Neural crest cell (in vitro differentiated cells): Measurements from ENCODE around the gene UCHL1. TPM values are rescaled to one million over a fixed set of nuclear protein-coding genes. Genes with fewer than 3 reads are reported as not detected.

Experiments
- DNase-seq: peaks from one replicate; pipeline ENCODE4 v3.0.0; 2021; ENCODE audit warnings: low read depth, mixed read lengths, low spot score
- H3K27ac Mint-ChIP-seq: one replicate; pipeline ENCODE4 v1.8.0; 2021; ENCODE audit warnings: mild to moderate bottlenecking, mixed read lengths; ENCODE audit not compliant: unreplicated experiment
- H3K27me3 Mint-ChIP-seq: 2 replicates; pipeline ENCODE4 v1.8.0; 2021; ENCODE audit warnings: low read depth, mild to moderate bottlenecking, mixed read lengths
- H3K36me3 Mint-ChIP-seq: 2 replicates; pipeline ENCODE4 v1.8.0; 2021; ENCODE audit warnings: low read depth, mild to moderate bottlenecking, mixed read lengths
- H3K4me1 Mint-ChIP-seq: 2 replicates; pipeline ENCODE4 v1.8.0; 2021; ENCODE audit warnings: mixed read lengths
- H3K4me3 Mint-ChIP-seq: one replicate; pipeline ENCODE4 v1.8.0; 2021; ENCODE audit warnings: mild to moderate bottlenecking, mixed read lengths
- H3K9me3 Mint-ChIP-seq: 2 replicates; pipeline ENCODE4 v1.8.0; 2021; ENCODE audit warnings: mixed read lengths
- total RNA-seq: library from RNA; stranded (reverse); gene quantifications from 2 replicates; pipeline ENCODE4 v1.2.1, GENCODE V29; 2021
- TF ChIP-seq, protein P1 (sequence below): fragments of 200-600 bp; sonication (generic); conservative IDR thresholded peaks from 2 replicates; pipeline ENCODE4 v1.5.0; 2021; ENCODE audit warnings: antibody characterized with exemption, mild to moderate bottlenecking

The UCHL1 gene
- total RNA-seq, 1 donor from 2014 or later: 285 TPM

- Mint-ChIP-seq H3K36me3 (peaks cover 4% of the 10 kb centered on the region), H3K27me3 (peaks cover 11% of the 10 kb centered on the region), H3K9me3 (peaks cover 3% of the 10 kb centered on the region), H3K4me3 (peak overlapping the region; percentile 96), H3K27ac (peak overlapping the region; percentile 89), H3K4me1 (peaks cover 32% of the 10 kb centered on the region)
- TF ChIP-seq, protein P1, sequence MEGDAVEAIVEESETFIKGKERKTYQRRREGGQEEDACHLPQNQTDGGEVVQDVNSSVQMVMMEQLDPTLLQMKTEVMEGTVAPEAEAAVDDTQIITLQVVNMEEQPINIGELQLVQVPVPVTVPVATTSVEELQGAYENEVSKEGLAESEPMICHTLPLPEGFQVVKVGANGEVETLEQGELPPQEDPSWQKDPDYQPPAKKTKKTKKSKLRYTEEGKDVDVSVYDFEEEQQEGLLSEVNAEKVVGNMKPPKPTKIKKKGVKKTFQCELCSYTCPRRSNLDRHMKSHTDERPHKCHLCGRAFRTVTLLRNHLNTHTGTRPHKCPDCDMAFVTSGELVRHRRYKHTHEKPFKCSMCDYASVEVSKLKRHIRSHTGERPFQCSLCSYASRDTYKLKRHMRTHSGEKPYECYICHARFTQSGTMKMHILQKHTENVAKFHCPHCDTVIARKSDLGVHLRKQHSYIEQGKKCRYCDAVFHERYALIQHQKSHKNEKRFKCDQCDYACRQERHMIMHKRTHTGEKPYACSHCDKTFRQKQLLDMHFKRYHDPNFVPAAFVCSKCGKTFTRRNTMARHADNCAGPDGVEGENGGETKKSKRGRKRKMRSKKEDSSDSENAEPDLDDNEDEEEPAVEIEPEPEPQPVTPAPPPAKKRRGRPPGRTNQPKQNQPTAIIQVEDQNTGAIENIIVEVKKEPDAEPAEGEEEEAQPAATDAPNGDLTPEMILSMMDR: no peak
- peak; percentile 41 for DNase-seq
Observed at GRCh38 chr4:41257257-41257901, 651 bp downstream of the UCHL1 start.

GRCh38 chr4:41257906-41258305 lies 1.2 kb downstream of the UCHL1 start:
- H3K27me3 Mint-ChIP-seq: peaks cover 10% of the 10 kb centered on the region
- no peak for DNase-seq
- peaks cover 2% of the 10 kb centered on the region for H3K9me3 Mint-ChIP-seq
- TF ChIP-seq, protein P1: no peak
- H3K4me1 Mint-ChIP-seq: peaks cover 32% of the 10 kb centered on the region
- peak overlapping the region; percentile 96 for H3K4me3 Mint-ChIP-seq
- peak overlapping the region; percentile 89 for H3K27ac Mint-ChIP-seq
- peaks cover 4% of the 10 kb centered on the region for H3K36me3 Mint-ChIP-seq

- Mint-ChIP-seq H3K27me3 (peaks cover 6% of the 10 kb centered on the region), H3K27ac (no peak overlapping the region), H3K4me1 (peaks cover 32% of the 10 kb centered on the region), H3K9me3 (no peaks in the 10 kb centered on the region), H3K36me3 (peaks cover 11% of the 10 kb centered on the region), H3K4me3 (peak overlapping the region; percentile 96)
- TF ChIP-seq, protein P1: peak; percentile 59
- no peak for DNase-seq
Observed at GRCh38 chr4:41258783-41259182, 2.1 kb downstream of the UCHL1 start.

DNA sequence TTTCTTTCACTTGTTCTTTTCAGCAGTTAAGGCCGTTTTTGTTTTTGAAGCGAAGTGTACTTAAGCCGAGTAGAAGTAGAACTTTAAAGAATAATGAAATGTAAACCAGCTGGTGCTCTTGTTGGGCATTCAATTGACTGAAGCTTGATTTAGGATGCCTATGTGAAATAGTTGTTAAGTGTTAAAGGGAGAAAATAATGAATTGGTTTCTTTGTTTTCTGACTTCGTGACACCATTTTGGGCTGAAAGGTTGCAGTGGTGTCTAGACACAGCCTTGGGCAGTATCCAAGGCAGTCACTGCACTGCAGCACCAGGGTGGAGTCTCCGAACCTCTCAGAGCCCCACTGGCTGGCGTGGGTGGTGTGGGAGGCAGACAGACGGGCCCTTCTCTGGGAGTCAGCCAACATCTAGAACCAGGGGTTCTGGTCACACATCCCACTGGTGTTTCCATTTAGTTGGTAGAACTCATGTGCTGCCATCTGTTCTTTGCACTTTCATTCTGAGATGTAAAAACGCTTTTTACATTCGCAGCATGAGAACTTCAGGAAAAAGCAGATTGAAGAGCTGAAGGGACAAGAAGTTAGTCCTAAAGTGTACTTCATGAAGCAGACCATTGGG lies 3.5 kb downstream of the UCHL1 start:
- no peak for DNase-seq
- Mint-ChIP-seq H3K27ac (no peak overlapping the region), H3K36me3 (peaks cover 13% of the 10 kb centered on the region), H3K4me3 (peak overlapping the region; percentile 25), H3K9me3 (no peaks in the 10 kb centered on the region), H3K4me1 (peaks cover 32% of the 10 kb centered on the region), H3K27me3 (peaks cover 6% of the 10 kb centered on the region)
- TF ChIP-seq, protein P1: no peak

GRCh38 chr4:41262198-41262597 lies 5.5 kb downstream of the UCHL1 start:
- H3K36me3 Mint-ChIP-seq: peaks cover 19% of the 10 kb centered on the region
- TF ChIP-seq, protein P1: no peak
- no peak overlapping the region for H3K4me3 Mint-ChIP-seq
- no peak for DNase-seq
- no peaks in the 10 kb centered on the region for H3K27me3 Mint-ChIP-seq
- H3K9me3 Mint-ChIP-seq: no peaks in the 10 kb centered on the region
- peaks cover 21% of the 10 kb centered on the region for H3K4me1 Mint-ChIP-seq
- no peak overlapping the region for H3K27ac Mint-ChIP-seq
